ENCODE data around the gene DMRTC2. TPM values are rescaled to one million over a fixed set of nuclear protein-coding genes. Genes with fewer than 3 reads are reported as not detected.

DMRTC2 gene
- total and polyA plus RNA-seq, 9 of the 15 experiments (the other 6 are each of a cell fraction or from before 2014, with no cell fraction given): 0.03 TPM; not detected in 8

DNA sequence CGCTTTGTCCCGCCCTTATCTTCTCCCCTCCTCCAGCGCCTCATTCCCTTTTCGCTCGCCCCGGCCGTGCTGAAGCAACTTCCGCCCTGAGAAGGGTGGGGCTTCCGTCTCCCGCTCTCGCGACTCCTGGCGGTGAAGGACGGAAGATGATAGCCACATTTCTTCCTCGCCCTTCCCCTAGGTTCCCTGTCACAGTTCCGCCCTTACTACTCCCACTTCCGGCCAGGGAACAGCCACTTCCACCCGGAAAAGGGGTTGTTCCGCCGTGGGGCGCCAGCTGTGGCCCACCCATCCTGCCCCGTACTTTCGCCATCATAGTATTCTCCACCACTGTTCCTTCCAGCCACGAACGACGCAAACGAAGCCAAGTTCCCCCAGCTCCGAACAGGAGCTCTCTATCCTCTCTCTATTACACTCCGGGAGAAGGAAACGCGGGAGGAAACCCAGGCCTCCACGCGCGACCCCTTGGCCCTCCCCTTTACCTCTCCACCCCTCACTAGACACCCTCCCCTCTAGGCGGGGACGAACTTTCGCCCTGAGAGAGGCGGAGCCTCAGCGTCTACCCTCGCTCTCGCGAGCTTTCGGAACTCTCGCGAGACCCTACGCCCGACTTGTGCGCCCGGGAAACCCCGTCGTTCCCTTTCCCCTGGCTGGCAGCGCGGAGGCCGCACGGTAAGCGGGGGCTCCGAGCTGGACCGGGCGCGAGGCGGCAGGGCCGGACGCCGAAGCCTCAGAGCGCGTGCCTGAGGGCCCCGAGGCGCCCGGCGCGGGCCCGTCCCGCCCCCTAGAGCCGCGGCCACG, 15.0 kb downstream of the DMRTC2 start, which contains the start of gene RPS19:
TSS of gene RPS19 (plus strand) at position 638 of the 801 bp plus-strand sequence. CDS start 520 bp downstream, outside the sequence.
- in situ Hi-C loops (cut with MboI): no loop called here
- ChIA-PET CTCF (ENCODE audit: low intra/inter-chr PET ratio) (interaction anchor here (1.1 to 1.7 kb wide), 2 partner anchors 98 to 164 kb away, joined by 3 to 10 read pairs; partner anchors contain the start of gene RABAC1), POLR2A (interaction anchor here (0.6 to 3.1 kb wide), 25 partner anchors 8 to 382 kb away, joined by 3 to 54 read pairs (median 4); partner anchors contain the start of genes DMRTC2, LYPD4 and RABAC1)
- Histone ChIP-seq H3K36me3 (ENCODE audit: control insufficient read depth, insufficient read depth, low read length) (peaks cover 44% of the 10 kb centered on the region), H3K9me3 (replicated peaks; ENCODE audit: control insufficient read depth, insufficient read depth, low read depth, low read length) (no peaks in the 10 kb centered on the region), H3K4me2 (ENCODE audit: insufficient read depth, low read length) (peak within 1 kb of the TSS; percentile 95), H3K27me3 (ENCODE audit: control insufficient read depth in 2 of 2, insufficient read depth in 2 of 2, low read length in 2 of 2) (no peaks in the 10 kb centered on the region), H3K4me1 (replicated peaks in 1 of 2; ENCODE audit: control insufficient read depth in 2 of 2, insufficient read depth in 2 of 2, low read length in 2 of 2) (peaks cover 25 to 30% of the 10 kb centered on the region in 2 experiments), H3K27ac (ENCODE audit: extremely low read depth, low read depth, low read length) (peak within 1 kb of the TSS; percentile 99), H2AFZ (ENCODE audit: low read depth, low read length) (peak within 1 kb of the TSS; percentile 97), H4K20me1 (replicated peaks; ENCODE audit: control insufficient read depth, insufficient read depth, low read length) (peaks cover 27% of the 10 kb centered on the region), H3K79me2 (ENCODE audit: control insufficient read depth, insufficient read depth, low read length) (peaks cover 50% of the 10 kb centered on the region), H3K9me1 (ENCODE audit: control insufficient read depth, insufficient read depth, low read length) (peaks cover 5% of the 10 kb centered on the region), H3K4me3 (peak within 1 kb of the TSS; percentile 93), H3K9ac (ENCODE audit: insufficient read depth in 1 of 2, low read depth in 2 of 2, low read length in 2 of 2) (peak within 1 kb of the TSS; percentile 97 to 100)
- intact Hi-C loops (cut with micrococcal nuclease): loop anchor here (2.0 kb wide), 1 partner anchor 17 kb away; no protein-coding TSS in a partner anchor
- FAIRE-seq (peak; percentile 98), ATAC-seq (peak; percentile 93), DNase-seq (ENCODE audit: extremely low read depth in 1 of 4, low spot score in 3 of 4) (peak; percentile 93 to 99 (median 95))
- BruUV-seq (replicated peaks): TSS peak; percentile 84
- under 1% methylated on average over 70 of the region's 76 CpGs for WGBS (ENCODE audit: insufficient coverage, low coverage, missing lambda C conversion rate)
- peak; percentile 83 for TF ChIP-seq POLR2AphosphoS5 (IDR thresholded peaks at IDR 0.05; ENCODE audit: control insufficient read depth, insufficient read depth, low read depth, low read length)
- TF ChIP-seq DIDO1 (tag; IDR thresholded peaks at IDR 0.05; ENCODE audit: low read depth): peak; percentile 79; the same call in 1 of the 2 replicates
- TF ChIP-seq GATAD2A (IDR thresholded peaks at IDR 0.05): peak; percentile 92; the same call in 1 of the 2 replicates
- TF ChIP-seq, protein P1, sequence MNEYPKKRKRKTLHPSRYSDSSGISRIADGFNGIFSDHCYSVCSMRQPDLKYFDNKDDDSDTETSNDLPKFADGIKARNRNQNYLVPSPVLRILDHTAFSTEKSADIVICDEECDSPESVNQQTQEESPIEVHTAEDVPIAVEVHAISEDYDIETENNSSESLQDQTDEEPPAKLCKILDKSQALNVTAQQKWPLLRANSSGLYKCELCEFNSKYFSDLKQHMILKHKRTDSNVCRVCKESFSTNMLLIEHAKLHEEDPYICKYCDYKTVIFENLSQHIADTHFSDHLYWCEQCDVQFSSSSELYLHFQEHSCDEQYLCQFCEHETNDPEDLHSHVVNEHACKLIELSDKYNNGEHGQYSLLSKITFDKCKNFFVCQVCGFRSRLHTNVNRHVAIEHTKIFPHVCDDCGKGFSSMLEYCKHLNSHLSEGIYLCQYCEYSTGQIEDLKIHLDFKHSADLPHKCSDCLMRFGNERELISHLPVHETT (CRISPR knock-in tag; conservative IDR thresholded peaks at IDR 0.05 in 1 of 2, IDR thresholded peaks at IDR 0.05 in 1 of 2): peak in 1 of 2 experiments; percentile 92; a peak in 2 of 4 replicates
- TF ChIP-seq BRD9 (IDR thresholded peaks at IDR 0.05; ENCODE audit: low read depth, partially characterized antibody): peak; percentile 26
- TF ChIP-seq ZBTB1 (CRISPR knock-in tag; IDR thresholded peaks at IDR 0.05; ENCODE audit: borderline replicate concordance, low read depth): no peak
- TF ChIP-seq PHF8 (IDR thresholded peaks at IDR 0.05; ENCODE audit: borderline replicate concordance, low read length): peak; percentile 94
- TF ChIP-seq RHOXF2B (CRISPR knock-in tag; conservative IDR thresholded peaks at IDR 0.05): no peak
- TF ChIP-seq, protein P2, sequence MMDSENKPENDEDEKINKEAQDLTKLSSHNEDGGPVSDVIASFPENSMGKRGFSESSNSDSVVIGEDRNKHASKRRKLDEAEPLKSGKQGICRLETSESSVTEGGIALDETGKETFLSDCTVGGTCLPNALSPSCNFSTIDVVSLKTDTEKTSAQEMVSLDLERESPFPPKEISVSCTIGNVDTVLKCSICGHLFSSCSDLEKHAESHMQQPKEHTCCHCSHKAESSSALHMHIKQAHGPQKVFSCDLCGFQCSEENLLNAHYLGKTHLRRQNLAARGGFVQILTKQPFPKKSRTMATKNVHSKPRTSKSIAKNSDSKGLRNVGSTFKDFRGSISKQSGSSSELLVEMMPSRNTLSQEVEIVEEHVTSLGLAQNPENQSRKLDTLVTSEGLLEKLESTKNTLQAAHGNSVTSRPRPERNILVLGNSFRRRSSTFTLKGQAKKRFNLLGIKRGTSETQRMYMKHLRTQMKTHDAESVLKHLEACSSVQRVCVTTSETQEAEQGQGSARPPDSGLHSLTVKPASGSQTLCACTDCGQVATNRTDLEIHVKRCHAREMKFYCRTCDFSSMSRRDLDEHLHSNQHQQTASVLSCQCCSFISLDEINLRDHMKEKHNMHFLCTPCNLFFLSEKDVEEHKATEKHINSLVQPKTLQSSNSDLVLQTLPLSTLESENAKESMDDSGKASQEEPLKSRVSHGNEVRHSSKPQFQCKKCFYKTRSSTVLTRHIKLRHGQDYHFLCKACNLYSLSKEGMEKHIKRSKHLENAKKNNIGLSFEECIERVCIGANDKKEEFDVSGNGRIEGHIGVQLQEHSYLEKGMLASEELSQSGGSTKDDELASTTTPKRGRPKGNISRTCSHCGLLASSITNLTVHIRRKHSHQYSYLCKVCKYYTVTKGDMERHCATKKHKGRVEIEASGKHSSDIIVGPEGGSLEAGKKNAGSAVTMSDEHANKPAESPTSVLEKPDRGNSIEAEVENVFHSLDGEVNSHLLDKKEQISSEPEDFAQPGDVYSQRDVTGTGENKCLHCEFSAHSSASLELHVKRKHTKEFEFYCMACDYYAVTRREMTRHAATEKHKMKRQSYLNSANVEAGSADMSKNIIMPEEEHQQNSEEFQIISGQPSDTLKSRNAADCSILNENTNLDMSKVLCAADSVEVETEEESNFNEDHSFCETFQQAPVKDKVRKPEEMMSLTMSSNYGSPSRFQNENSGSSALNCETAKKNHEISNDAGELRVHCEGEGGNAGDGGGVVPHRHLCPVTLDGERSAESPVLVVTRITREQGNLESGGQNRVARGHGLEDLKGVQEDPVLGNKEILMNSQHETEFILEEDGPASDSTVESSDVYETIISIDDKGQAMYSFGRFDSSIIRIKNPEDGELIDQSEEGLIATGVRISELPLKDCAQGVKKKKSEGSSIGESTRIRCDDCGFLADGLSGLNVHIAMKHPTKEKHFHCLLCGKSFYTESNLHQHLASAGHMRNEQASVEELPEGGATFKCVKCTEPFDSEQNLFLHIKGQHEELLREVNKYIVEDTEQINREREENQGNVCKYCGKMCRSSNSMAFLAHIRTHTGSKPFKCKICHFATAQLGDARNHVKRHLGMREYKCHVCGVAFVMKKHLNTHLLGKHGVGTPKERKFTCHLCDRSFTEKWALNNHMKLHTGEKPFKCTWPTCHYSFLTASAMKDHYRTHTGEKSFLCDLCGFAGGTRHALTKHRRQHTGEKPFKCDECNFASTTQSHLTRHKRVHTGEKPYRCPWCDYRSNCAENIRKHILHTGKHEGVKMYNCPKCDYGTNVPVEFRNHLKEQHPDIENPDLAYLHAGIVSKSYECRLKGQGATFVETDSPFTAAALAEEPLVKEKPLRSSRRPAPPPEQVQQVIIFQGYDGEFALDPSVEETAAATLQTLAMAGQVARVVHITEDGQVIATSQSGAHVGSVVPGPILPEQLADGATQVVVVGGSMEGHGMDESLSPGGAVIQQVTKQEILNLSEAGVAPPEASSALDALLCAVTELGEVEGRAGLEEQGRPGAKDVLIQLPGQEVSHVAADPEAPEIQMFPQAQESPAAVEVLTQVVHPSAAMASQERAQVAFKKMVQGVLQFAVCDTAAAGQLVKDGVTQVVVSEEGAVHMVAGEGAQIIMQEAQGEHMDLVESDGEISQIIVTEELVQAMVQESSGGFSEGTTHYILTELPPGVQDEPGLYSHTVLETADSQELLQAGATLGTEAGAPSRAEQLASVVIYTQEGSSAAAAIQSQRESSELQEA (IDR thresholded peaks at IDR 0.05; ENCODE audit: low read depth): no peak; the same call in 1 of the 2 replicates
- TF ChIP-seq CBFA2T2 (conservative IDR thresholded peaks at IDR 0.05): no peak
